ENCODE results near the gene FMC1.

DNA sequence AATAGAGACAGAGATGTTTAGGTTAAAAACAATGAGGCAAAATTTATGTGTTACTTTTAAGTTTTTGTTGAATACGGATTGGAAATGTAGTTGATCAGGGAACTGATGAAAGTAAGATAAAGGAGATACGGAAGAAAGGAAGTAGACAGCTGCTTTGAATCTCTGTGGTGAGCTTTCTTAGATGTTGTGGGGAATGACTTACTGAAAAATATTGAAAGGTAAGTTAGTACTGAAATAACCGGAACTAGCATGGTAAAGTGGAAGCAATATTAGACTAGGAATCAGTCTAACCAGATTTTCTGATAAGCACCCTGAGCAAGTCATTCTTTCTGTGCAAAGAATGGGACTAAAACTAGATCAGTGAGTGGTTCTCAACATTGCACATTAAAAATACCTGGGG, 53.4 kb downstream of the FMC1 start:
- TF ChIP-seq, protein P1, sequence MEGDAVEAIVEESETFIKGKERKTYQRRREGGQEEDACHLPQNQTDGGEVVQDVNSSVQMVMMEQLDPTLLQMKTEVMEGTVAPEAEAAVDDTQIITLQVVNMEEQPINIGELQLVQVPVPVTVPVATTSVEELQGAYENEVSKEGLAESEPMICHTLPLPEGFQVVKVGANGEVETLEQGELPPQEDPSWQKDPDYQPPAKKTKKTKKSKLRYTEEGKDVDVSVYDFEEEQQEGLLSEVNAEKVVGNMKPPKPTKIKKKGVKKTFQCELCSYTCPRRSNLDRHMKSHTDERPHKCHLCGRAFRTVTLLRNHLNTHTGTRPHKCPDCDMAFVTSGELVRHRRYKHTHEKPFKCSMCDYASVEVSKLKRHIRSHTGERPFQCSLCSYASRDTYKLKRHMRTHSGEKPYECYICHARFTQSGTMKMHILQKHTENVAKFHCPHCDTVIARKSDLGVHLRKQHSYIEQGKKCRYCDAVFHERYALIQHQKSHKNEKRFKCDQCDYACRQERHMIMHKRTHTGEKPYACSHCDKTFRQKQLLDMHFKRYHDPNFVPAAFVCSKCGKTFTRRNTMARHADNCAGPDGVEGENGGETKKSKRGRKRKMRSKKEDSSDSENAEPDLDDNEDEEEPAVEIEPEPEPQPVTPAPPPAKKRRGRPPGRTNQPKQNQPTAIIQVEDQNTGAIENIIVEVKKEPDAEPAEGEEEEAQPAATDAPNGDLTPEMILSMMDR (IDR thresholded peaks at IDR 0.05), result no peak
- TF ChIP-seq POLR2A (IDR thresholded peaks at IDR 0.05), result no peak
